GM12878 (cell line): Measurements from ENCODE around the gene NGRN. TPM values are rescaled to one million over a fixed set of nuclear protein-coding genes. Genes with fewer than 3 reads are reported as not detected.

Source experiments
- CUX1 ChIP-seq: IDR thresholded peaks from 2 replicates; pipeline ENCODE4 v1.6.1; 2012; ENCODE audit warnings: improper control_type of control experiment, low read depth, low read length; ENCODE audit not compliant: insufficient replicate concordance
- ELK1 ChIP-seq: IDR thresholded peaks from 2 replicates; pipeline ENCODE4 v1.6.1; 2012; ENCODE audit warnings: low read depth, low read length, improper control_type of control experiment
- ZBTB11 ChIP-seq: fragments of 450-650 bp; formaldehyde crosslinking; IDR thresholded peaks from 2 replicates; pipeline ENCODE4 v1.5.0; 2022; ENCODE audit warnings: mild to moderate bottlenecking, missing genetic modification characterization
- polyA plus RNA-seq, 11 experiments: library from polyadenylated mRNA; depleted of rRNA in 4 of 11; unstranded in 6 of 11; stranded (reverse) in 5 of 11; fragments of >200 nt; fragmentation: Nextera tagmentation in 4 of 11; fragmentation: Illumina TruSeq in 1 of 11; extraction: Ambion mirVana in 4 of 11; extraction: Trizol in 1 of 11; gene quantifications; 1 replicate in 1 of 11; 2 replicates in 10 of 11; pipeline versions ENCODE4 v1.2.1 to v1.2.3, GENCODE V29; 2011 to 2016; ENCODE audit warnings: inconsistent platforms in 2 of 11, missing spikeins in 2 of 11, low read depth in 1 of 11
- total RNA-seq, 4 experiments: library from RNA; depleted of rRNA in 3 of 4; stranded (reverse); fragments of >200 nt in 3 of 4; fragmentation: Illumina TruSeq in 1 of 4; extraction: Trizol in 1 of 4; gene quantifications; 2 replicates each; pipeline versions ENCODE4 v1.2.1 to v1.2.3, GENCODE V29; 2013 to 2021

The NGRN gene
- total and polyA plus RNA-seq, 10 of the 15 experiments (the other 5 are each of a cell fraction or from before 2014, with no cell fraction given), result 5.8 to 31.3 (median 23.2) TPM

- TF ChIP-seq CUX1 (no peak), ZBTB11 (CRISPR knock-in tag) (no peak), ELK1 (no peak)
Observed at GRCh38 chr15:90262426-90262825, 3.0 kb upstream of the NGRN start (continued).
